Mesothelial cell of epicardium (in vitro differentiated cells): ENCODE data around the gene TTLL1. TPM values are rescaled to one million over a fixed set of nuclear protein-coding genes. Genes with fewer than 3 reads are reported as not detected.

Experiments used
- DNase-seq, 2 experiments: peaks; one replicate each; pipeline ENCODE4 v3.0.0; 2021; ENCODE audit warnings: low spot score in 2 of 2; ENCODE audit not compliant: unreplicated experiment in 2 of 2
- H3K27ac Mint-ChIP-seq: 2 replicates; pipeline ENCODE4 v1.8.0; 2021; ENCODE audit warnings: mixed read lengths
- H3K27me3 Mint-ChIP-seq: 2 replicates; pipeline ENCODE4 v1.8.0; 2021; ENCODE audit warnings: low read depth, mixed read lengths
- H3K36me3 Mint-ChIP-seq: 2 replicates; pipeline ENCODE4 v1.8.0; 2021; ENCODE audit warnings: mixed read lengths
- H3K4me1 Mint-ChIP-seq: 2 replicates; pipeline ENCODE4 v1.8.0; 2021; ENCODE audit warnings: mixed read lengths
- H3K4me3 Mint-ChIP-seq: 2 replicates; pipeline ENCODE4 v1.8.0; 2021; ENCODE audit warnings: mild to moderate bottlenecking, moderate library complexity, mixed read lengths
- H3K9me3 Mint-ChIP-seq: 2 replicates; pipeline ENCODE4 v1.8.0; 2021; ENCODE audit warnings: mixed read lengths
- CTCF ChIP-seq: fragments of 200-600 bp; sonication (generic); IDR thresholded peaks from one replicate; pipeline ENCODE4 v1.5.0; 2021; ENCODE audit warnings: antibody characterized with exemption; ENCODE audit not compliant: unreplicated experiment
- total RNA-seq: library from RNA; stranded (reverse); gene quantifications from 3 replicates; pipeline ENCODE4 v1.2.1, GENCODE V29; 2021

The TTLL1 gene
- total RNA-seq, 1 donor from 2014 or later: 18.0 TPM

GRCh38 chr22:43127166-43127908 is 38.1 kb upstream of the TTLL1 start:
- Mint-ChIP-seq H3K4me3 (no peak overlapping the region), H3K4me1 (peaks cover 26% of the 10 kb centered on the region), H3K9me3 (no peaks in the 10 kb centered on the region), H3K36me3 (no peaks in the 10 kb centered on the region), H3K27ac (peak overlapping the region; percentile 89), H3K27me3 (no peaks in the 10 kb centered on the region)
- no peak for TF ChIP-seq CTCF
- DNase-seq: no peak

- H3K9me3 Mint-ChIP-seq: no peaks in the 10 kb centered on the region
- DNase-seq: no peak
- peak overlapping the region; percentile 89 for H3K27ac Mint-ChIP-seq
- no peak for TF ChIP-seq CTCF
- no peaks in the 10 kb centered on the region for H3K36me3 Mint-ChIP-seq
- no peak overlapping the region for H3K4me3 Mint-ChIP-seq
- H3K27me3 Mint-ChIP-seq: no peaks in the 10 kb centered on the region
- H3K4me1 Mint-ChIP-seq: peaks cover 26% of the 10 kb centered on the region
Observed at GRCh38 chr22:43126501-43127165, 37.4 kb upstream of the TTLL1 start.

- H3K4me3 Mint-ChIP-seq: no peak overlapping the region
- no peaks in the 10 kb centered on the region for H3K36me3 Mint-ChIP-seq
- peaks cover 1% of the 10 kb centered on the region for H3K4me1 Mint-ChIP-seq
- no peak for TF ChIP-seq CTCF
- H3K27me3 Mint-ChIP-seq: no peaks in the 10 kb centered on the region
- H3K9me3 Mint-ChIP-seq: no peaks in the 10 kb centered on the region
- no peak overlapping the region for H3K27ac Mint-ChIP-seq
- no peak for DNase-seq
Observed at GRCh38 chr22:43118953-43119458, 29.8 kb upstream of the TTLL1 start.

- no peaks in the 10 kb centered on the region for H3K36me3 Mint-ChIP-seq
- H3K9me3 Mint-ChIP-seq: no peaks in the 10 kb centered on the region
- peaks cover 5% of the 10 kb centered on the region for H3K4me1 Mint-ChIP-seq
- no peak overlapping the region for H3K4me3 Mint-ChIP-seq
- no peak for DNase-seq
- TF ChIP-seq CTCF: no peak
- no peak overlapping the region for H3K27ac Mint-ChIP-seq
- peaks cover 3% of the 10 kb centered on the region for H3K27me3 Mint-ChIP-seq
Observed at GRCh38 chr22:43118024-43118849, 29.0 kb upstream of the TTLL1 start.

- Mint-ChIP-seq H3K4me3 (no peak overlapping the region), H3K27me3 (peaks cover 9% of the 10 kb centered on the region), H3K4me1 (peaks cover 8% of the 10 kb centered on the region), H3K27ac (no peak overlapping the region), H3K36me3 (no peaks in the 10 kb centered on the region), H3K9me3 (no peaks in the 10 kb centered on the region)
- no peak for TF ChIP-seq CTCF
- no peak for DNase-seq
Observed at GRCh38 chr22:43116932-43117331, 27.7 kb upstream of the TTLL1 start.
